ENCODE results near the gene STK24.

STK24 gene

GRCh38 chr13:98541701-98542203, 35.2 kb downstream of the STK24 start:
- Histone ChIP-seq H3K4me3 (ENCODE audit: low read depth, low read length) (no peak overlapping the region), H3K14ac (ENCODE audit: low read length) (no peak overlapping the region), H3K27me3 (ENCODE audit: insufficient read depth, low read length) (no peaks in the 10 kb centered on the region), H4K91ac (ENCODE audit: low read depth, low read length) (no peak overlapping the region), H4K8ac (ENCODE audit: low read depth, low read length) (no peak overlapping the region), H2AFZ (ENCODE audit: insufficient read depth, low read length, poor library complexity) (no peak overlapping the region), H3K36me3 (ENCODE audit: control insufficient read depth in 1 of 2, insufficient read depth in 2 of 2, low read length in 2 of 2) (peaks cover 3% of the 10 kb centered on the region in 2 experiments), H3K4me2 (ENCODE audit: low read length) (no peak overlapping the region), H2AK5ac (ENCODE audit: low read length) (no peak overlapping the region), H4K12ac (ENCODE audit: low read depth, low read length) (no peak overlapping the region), H3K79me2 (ENCODE audit: control insufficient read depth, insufficient read depth, low read length, poor library complexity) (peaks cover 16% of the 10 kb centered on the region), H3K18ac (ENCODE audit: low read length) (no peak overlapping the region), H3K4me1 (ENCODE audit: control insufficient read depth in 1 of 2, insufficient read depth in 2 of 2, low read length in 2 of 2) (peaks cover 0 to 6% of the 10 kb centered on the region in 2 experiments), H2BK5ac (ENCODE audit: low read depth, low read length, poor library complexity) (no peak overlapping the region), H3K4ac (ENCODE audit: low read depth, low read length) (no peak overlapping the region), H3K79me1 (ENCODE audit: low read length) (no peaks in the 10 kb centered on the region), H3K9ac (ENCODE audit: low read length) (no peak overlapping the region), H2BK12ac (ENCODE audit: low read length) (no peak overlapping the region), H3K23ac (ENCODE audit: low read length) (no peak overlapping the region), H3K9me3 (ENCODE audit: insufficient read depth, low read depth, low read length) (peaks cover 2% of the 10 kb centered on the region), H2BK120ac (ENCODE audit: insufficient read depth, low read length, poor library complexity) (no peak overlapping the region), H3K27ac (ENCODE audit: low read depth, low read length) (no peak overlapping the region)
- peak; percentile 50 to 77 for DNase-seq
- no CpG with 5 or more reads among the region's 10 CpGs for WGBS (ENCODE audit: extremely low coverage, insufficient coverage, insufficient read length)

DNA sequence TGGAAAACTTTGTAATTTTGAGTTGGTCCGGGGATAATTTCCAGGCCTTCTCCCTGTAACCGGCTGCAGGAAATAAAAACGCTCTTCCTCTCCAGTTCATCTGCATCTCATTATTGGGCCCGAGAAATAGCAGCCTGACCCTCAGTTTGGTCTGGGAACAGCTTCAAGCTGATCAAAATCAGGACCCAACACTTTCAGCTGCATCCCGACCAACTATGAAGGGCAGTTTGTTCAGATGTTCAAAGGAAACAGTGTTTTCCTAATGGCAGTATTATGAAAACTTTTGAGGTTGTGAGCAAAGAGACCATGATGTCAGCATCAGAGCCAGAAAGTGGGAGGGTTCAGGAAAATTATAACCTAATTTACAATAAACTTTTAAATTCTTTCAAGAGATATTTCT, 35.7 kb downstream of the STK24 start:
- H2BK5ac ChIP-seq (ENCODE audit: low read depth, low read length, poor library complexity) = no peak overlapping the region
- no peak overlapping the region for H3K27ac ChIP-seq (ENCODE audit: low read depth, low read length)
- H4K8ac ChIP-seq (ENCODE audit: low read depth, low read length) = no peak overlapping the region
- H3K14ac ChIP-seq (ENCODE audit: low read length) = no peak overlapping the region
- H2BK120ac ChIP-seq (ENCODE audit: insufficient read depth, low read length, poor library complexity) = no peak overlapping the region
- H4K12ac ChIP-seq (ENCODE audit: low read depth, low read length) = no peak overlapping the region
- H3K18ac ChIP-seq (ENCODE audit: low read length) = no peak overlapping the region
- H3K23ac ChIP-seq (ENCODE audit: low read length) = no peak overlapping the region
- H3K4me3 ChIP-seq (ENCODE audit: low read depth, low read length) = no peak overlapping the region
- peaks cover 2% of the 10 kb centered on the region for H3K9me3 ChIP-seq (ENCODE audit: insufficient read depth, low read depth, low read length)
- no peak overlapping the region for H2AK5ac ChIP-seq (ENCODE audit: low read length)
- H3K79me2 ChIP-seq (ENCODE audit: control insufficient read depth, insufficient read depth, low read length, poor library complexity) = peaks cover 16% of the 10 kb centered on the region
- WGBS (ENCODE audit: extremely low coverage, insufficient coverage, insufficient read length) = no CpG with 5 or more reads among the region's 5 CpGs
- peaks cover 3% of the 10 kb centered on the region in 2 experiments for H3K36me3 ChIP-seq (ENCODE audit: control insufficient read depth in 1 of 2, insufficient read depth in 2 of 2, low read length in 2 of 2)
- no peak overlapping the region for H3K9ac ChIP-seq (ENCODE audit: low read length)
- no peaks in the 10 kb centered on the region for H3K27me3 ChIP-seq (ENCODE audit: insufficient read depth, low read length)
- H3K4ac ChIP-seq (ENCODE audit: low read depth, low read length) = peak overlapping the region; percentile 48
- no peak overlapping the region for H3K4me2 ChIP-seq (ENCODE audit: low read length)
- peaks cover 2 to 6% of the 10 kb centered on the region in 2 experiments for H3K4me1 ChIP-seq (ENCODE audit: control insufficient read depth in 1 of 2, insufficient read depth in 2 of 2, low read length in 2 of 2)
- no peak overlapping the region for H2AFZ ChIP-seq (ENCODE audit: insufficient read depth, low read length, poor library complexity)
- no peaks in the 10 kb centered on the region for H3K79me1 ChIP-seq (ENCODE audit: low read length)
- DNase-seq = peak in 1 of 2 donors; percentile 21
- H2BK12ac ChIP-seq (ENCODE audit: low read length) = no peak overlapping the region
- no peak overlapping the region for H4K91ac ChIP-seq (ENCODE audit: low read depth, low read length)

DNA sequence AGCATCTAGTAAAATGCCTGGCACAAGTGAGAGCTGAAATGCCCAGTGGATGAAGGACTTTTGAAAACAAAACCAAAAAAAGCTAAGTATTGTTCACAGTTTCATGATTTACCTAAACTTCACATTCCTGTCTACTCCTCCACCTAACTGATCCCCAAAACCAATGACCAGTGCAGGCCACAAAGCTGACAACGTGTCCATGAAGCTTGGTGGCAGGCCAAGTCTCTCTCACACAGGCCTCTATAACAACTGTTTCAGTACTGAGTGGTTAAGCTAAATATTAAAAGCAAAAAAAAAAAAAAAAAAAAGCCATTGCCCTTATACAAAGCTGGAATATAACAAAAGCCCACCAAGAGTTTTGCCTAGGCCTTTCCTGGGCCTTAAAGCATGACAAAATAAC, 36.4 kb downstream of the STK24 start:
- no peak overlapping the region for H4K8ac ChIP-seq (ENCODE audit: low read depth, low read length)

DNA sequence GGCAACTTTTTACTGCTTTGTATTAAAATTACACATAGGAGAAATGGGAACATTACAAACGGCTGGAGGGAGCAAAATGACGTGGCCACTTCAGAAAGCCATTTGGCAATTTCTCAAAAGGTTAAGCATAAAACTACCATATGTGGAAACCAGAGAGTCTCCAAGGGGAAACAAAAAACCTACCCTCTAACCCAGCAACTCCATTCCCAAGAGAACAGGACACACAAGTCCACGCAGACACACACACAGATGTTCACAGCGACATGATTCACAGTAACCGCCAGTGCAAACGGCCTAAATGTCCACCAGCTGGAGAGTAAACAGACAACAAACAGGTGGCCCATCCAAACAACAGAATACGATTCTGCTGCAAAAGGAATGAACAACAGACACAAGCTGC, 37.2 kb downstream of the STK24 start:
- no peaks in the 10 kb centered on the region for H3K27me3 ChIP-seq (ENCODE audit: insufficient read depth, low read length)
- H3K9me3 ChIP-seq (ENCODE audit: insufficient read depth, low read depth, low read length) = no peaks in the 10 kb centered on the region
- no peak overlapping the region for H2BK5ac ChIP-seq (ENCODE audit: low read depth, low read length, poor library complexity)
- no peak overlapping the region for H4K91ac ChIP-seq (ENCODE audit: low read depth, low read length)
- H3K27ac ChIP-seq (ENCODE audit: low read depth, low read length) = no peak overlapping the region
- no peak overlapping the region for H2BK12ac ChIP-seq (ENCODE audit: low read length)
- no peak overlapping the region for H3K4me3 ChIP-seq (ENCODE audit: low read depth, low read length)
- H3K23ac ChIP-seq (ENCODE audit: low read length) = no peak overlapping the region
- no peak overlapping the region for H3K14ac ChIP-seq (ENCODE audit: low read length)
- no peak overlapping the region for H3K9ac ChIP-seq (ENCODE audit: low read length)
- peaks cover 16% of the 10 kb centered on the region for H3K79me2 ChIP-seq (ENCODE audit: control insufficient read depth, insufficient read depth, low read length, poor library complexity)
- H4K8ac ChIP-seq (ENCODE audit: low read depth, low read length) = no peak overlapping the region
- H4K12ac ChIP-seq (ENCODE audit: low read depth, low read length) = no peak overlapping the region
- peak overlapping the region; percentile 16 for H3K4ac ChIP-seq (ENCODE audit: low read depth, low read length)
- no peaks in the 10 kb centered on the region for H3K79me1 ChIP-seq (ENCODE audit: low read length)
- no CpG with 5 or more reads among the region's 7 CpGs for WGBS (ENCODE audit: extremely low coverage, insufficient coverage, insufficient read length)
- peaks cover 3% of the 10 kb centered on the region in 2 experiments for H3K36me3 ChIP-seq (ENCODE audit: control insufficient read depth in 1 of 2, insufficient read depth in 2 of 2, low read length in 2 of 2)
- H2AK5ac ChIP-seq (ENCODE audit: low read length) = no peak overlapping the region
- no peak overlapping the region for H3K4me2 ChIP-seq (ENCODE audit: low read length)
- no peak overlapping the region for H3K18ac ChIP-seq (ENCODE audit: low read length)
- no peak for DNase-seq
- no peak overlapping the region for H2BK120ac ChIP-seq (ENCODE audit: insufficient read depth, low read length, poor library complexity)
- peaks cover 2 to 6% of the 10 kb centered on the region in 2 experiments for H3K4me1 ChIP-seq (ENCODE audit: control insufficient read depth in 1 of 2, insufficient read depth in 2 of 2, low read length in 2 of 2)
- H2AFZ ChIP-seq (ENCODE audit: insufficient read depth, low read length, poor library complexity) = no peak overlapping the region

More for the DNA sequence above, 36.4 kb downstream of the STK24 start:
- Histone ChIP-seq H2BK120ac (ENCODE audit: insufficient read depth, low read length, poor library complexity) (no peak overlapping the region), H3K4me1 (ENCODE audit: control insufficient read depth in 1 of 2, insufficient read depth in 2 of 2, low read length in 2 of 2) (peaks cover 2 to 6% of the 10 kb centered on the region in 2 experiments), H3K79me2 (ENCODE audit: control insufficient read depth, insufficient read depth, low read length, poor library complexity) (peaks cover 16% of the 10 kb centered on the region), H2BK5ac (ENCODE audit: low read depth, low read length, poor library complexity) (no peak overlapping the region), H3K27ac (ENCODE audit: low read depth, low read length) (no peak overlapping the region), H3K4ac (ENCODE audit: low read depth, low read length) (peak overlapping the region; percentile 15), H2AFZ (ENCODE audit: insufficient read depth, low read length, poor library complexity) (no peak overlapping the region), H3K36me3 (ENCODE audit: control insufficient read depth in 1 of 2, insufficient read depth in 2 of 2, low read length in 2 of 2) (peaks cover 3% of the 10 kb centered on the region in 2 experiments), H2BK12ac (ENCODE audit: low read length) (no peak overlapping the region), H3K4me3 (ENCODE audit: low read depth, low read length) (no peak overlapping the region), H4K91ac (ENCODE audit: low read depth, low read length) (no peak overlapping the region), H4K12ac (ENCODE audit: low read depth, low read length) (no peak overlapping the region), H3K79me1 (ENCODE audit: low read length) (no peaks in the 10 kb centered on the region), H3K18ac (ENCODE audit: low read length) (no peak overlapping the region), H2AK5ac (ENCODE audit: low read length) (no peak overlapping the region), H3K27me3 (ENCODE audit: insufficient read depth, low read length) (no peaks in the 10 kb centered on the region), H3K4me2 (ENCODE audit: low read length) (no peak overlapping the region), H3K9ac (ENCODE audit: low read length) (no peak overlapping the region), H3K9me3 (ENCODE audit: insufficient read depth, low read depth, low read length) (no peaks in the 10 kb centered on the region), H3K23ac (ENCODE audit: low read length) (no peak overlapping the region), H3K14ac (ENCODE audit: low read length) (no peak overlapping the region)
- no peak for DNase-seq
- no CpG with 5 or more reads among the region's 1 CpG for WGBS (ENCODE audit: extremely low coverage, insufficient coverage, insufficient read length)
